Uterus (tissue), 4 donors: Measurements from ENCODE around the gene MOV10. TPM values are rescaled to one million over a fixed set of nuclear protein-coding genes. Genes with fewer than 3 reads are reported as not detected.

Experiments used
- DNase-seq, 2 donors: peaks; one replicate each; pipeline ENCODE4 v3.0.0-alpha.2; 2019 to 2020
- H3K27ac ChIP-seq, 2 donors: fragments of 200-600 bp; sonication (generic); 1 replicate in 1 of 2; 2 replicates in 1 of 2; pipeline ENCODE4 v1.5.1; 2016 to 2018
- H3K27me3 ChIP-seq, 2 donors: fragments of 200-600 bp; sonication (generic); one replicate each; pipeline ENCODE4 v1.5.1; 2018 to 2019; ENCODE audit warnings: control low read depth in 1 of 2
- H3K36me3 ChIP-seq, 2 donors: fragments of 200-600 bp; sonication (generic); one replicate each; pipeline ENCODE4 v1.5.1; 2019; ENCODE audit warnings: control low read depth in 1 of 2
- H3K4me1 ChIP-seq, 2 donors: fragments of 200-600 bp; sonication (generic); one replicate each; pipeline ENCODE4 v1.5.1; 2018 to 2019; ENCODE audit warnings: control low read depth in 1 of 2
- H3K4me3 ChIP-seq, 2 donors: fragments of 200-600 bp; sonication (generic); 1 replicate in 1 of 2; 2 replicates in 1 of 2; pipeline ENCODE4 v1.5.1; 2018 to 2019; ENCODE audit warnings: mild to moderate bottlenecking in 1 of 2
- H3K9me3 ChIP-seq, 2 donors: fragments of 200-600 bp; sonication (generic); one replicate each; pipeline ENCODE4 v1.5.1; 2019; ENCODE audit warnings: control low read depth in 1 of 2
- POLR2A ChIP-seq, 2 donors: fragments of 450-650 bp; IDR thresholded peaks; one replicate each; pipeline ENCODE4 v1.6.1; 2016; ENCODE audit warnings: antibody characterized with exemption in 2 of 2, mild to moderate bottlenecking in 1 of 2, moderate library complexity in 1 of 2
- intact Hi-C: fragments of 100-400 bp; cut with DNase I; formaldehyde crosslinking; loops from one replicate; pipeline ENCODE4 v1.15.1; 2023; ENCODE audit warnings: low total_unique reads
- total RNA-seq, 4 donors: library from RNA; depleted of rRNA in 3 of 4; stranded (reverse); fragments of >200 nt in 3 of 4; gene quantifications; one replicate each; pipeline versions ENCODE4 v1.1.0 to v1.2.4, GENCODE V29; 2014 to 2023
- TF ChIP-seq, protein P1 (sequence below), 4 experiments: fragments of 200-600 bp in 2 of 4; fragments of 450-650 bp in 2 of 4; sonication (generic) in 2 of 4; IDR thresholded peaks; one replicate each; pipeline ENCODE4 v1.5.1; 2016 to 2019; ENCODE audit warnings: antibody characterized with exemption in 4 of 4, mild to moderate bottlenecking in 2 of 4, moderate library complexity in 1 of 4
- donor health status: DM: yes; HTN: yes; CAD: no.

Gene MOV10
- 10 to 100 TPM; 10.3 to 91.9 (median 55.5) TPM for total RNA-seq

- peak; percentile 68 to 71 for DNase-seq
- Histone ChIP-seq H3K4me1 (peaks cover 0 to 4% of the 10 kb centered on the region in 2 donors), H3K9me3 (no peaks in the 10 kb centered on the region), H3K4me3 (peak within 1 kb of the TSS; percentile 66 to 82), H3K36me3 (no peaks in the 10 kb centered on the region), H3K27ac (peak within 1 kb of the TSS; percentile 94 to 96), H3K27me3 (no peaks in the 10 kb centered on the region)
- intact Hi-C loops, result no loop called here
- TF ChIP-seq, protein P1, sequence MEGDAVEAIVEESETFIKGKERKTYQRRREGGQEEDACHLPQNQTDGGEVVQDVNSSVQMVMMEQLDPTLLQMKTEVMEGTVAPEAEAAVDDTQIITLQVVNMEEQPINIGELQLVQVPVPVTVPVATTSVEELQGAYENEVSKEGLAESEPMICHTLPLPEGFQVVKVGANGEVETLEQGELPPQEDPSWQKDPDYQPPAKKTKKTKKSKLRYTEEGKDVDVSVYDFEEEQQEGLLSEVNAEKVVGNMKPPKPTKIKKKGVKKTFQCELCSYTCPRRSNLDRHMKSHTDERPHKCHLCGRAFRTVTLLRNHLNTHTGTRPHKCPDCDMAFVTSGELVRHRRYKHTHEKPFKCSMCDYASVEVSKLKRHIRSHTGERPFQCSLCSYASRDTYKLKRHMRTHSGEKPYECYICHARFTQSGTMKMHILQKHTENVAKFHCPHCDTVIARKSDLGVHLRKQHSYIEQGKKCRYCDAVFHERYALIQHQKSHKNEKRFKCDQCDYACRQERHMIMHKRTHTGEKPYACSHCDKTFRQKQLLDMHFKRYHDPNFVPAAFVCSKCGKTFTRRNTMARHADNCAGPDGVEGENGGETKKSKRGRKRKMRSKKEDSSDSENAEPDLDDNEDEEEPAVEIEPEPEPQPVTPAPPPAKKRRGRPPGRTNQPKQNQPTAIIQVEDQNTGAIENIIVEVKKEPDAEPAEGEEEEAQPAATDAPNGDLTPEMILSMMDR (IDR thresholded peaks at IDR 0.05), result no peak
- peak; percentile 4 to 13 for TF ChIP-seq POLR2A (IDR thresholded peaks at IDR 0.05)
These were observed at the start of gene MOV10 for GRCh38 chr1:112674440-112674985. TSS of gene MOV10 (plus strand) at chr1:112674659. CDS start at chr1:112674913, 254 bp downstream.

DNA sequence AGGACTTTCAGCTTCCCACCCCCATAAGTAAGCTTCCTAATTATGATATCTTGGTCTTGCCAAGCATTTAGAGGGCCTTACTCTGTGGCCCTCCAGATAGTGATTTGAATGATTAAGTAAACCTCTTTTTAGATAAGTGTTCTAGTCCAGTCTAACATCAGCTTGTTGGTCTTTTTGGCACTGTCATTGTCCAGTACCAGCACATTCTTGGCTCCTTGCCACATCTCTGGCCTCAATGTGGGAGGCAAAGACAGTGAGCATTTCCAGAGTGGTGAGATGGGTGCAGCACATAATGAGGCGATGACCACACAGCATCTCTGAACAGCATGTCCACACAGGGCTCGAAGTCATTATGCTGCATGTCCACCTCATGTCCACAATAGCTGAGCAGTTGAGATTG, 48.8 kb upstream of the MOV10 start:
- Histone ChIP-seq H3K4me1 (peaks cover 0 to 10% of the 10 kb centered on the region in 2 donors), H3K27me3 (no peaks in the 10 kb centered on the region), H3K27ac (no peak overlapping the region), H3K36me3 (no peaks in the 10 kb centered on the region), H3K4me3 (no peak overlapping the region), H3K9me3 (no peaks in the 10 kb centered on the region)
- DNase-seq, result peak in 1 of 2 donors; percentile 25
- TF ChIP-seq, protein P1 (IDR thresholded peaks at IDR 0.05), result no peak
- no peak for TF ChIP-seq POLR2A (IDR thresholded peaks at IDR 0.05)
- intact Hi-C loops, result no loop called here

GRCh38 chr1:112626193-112626592, 48.3 kb upstream of the MOV10 start:
- no peaks in the 10 kb centered on the region for H3K36me3 ChIP-seq
- DNase-seq, result no peak
- no peak overlapping the region for H3K4me3 ChIP-seq
- no peaks in the 10 kb centered on the region for H3K27me3 ChIP-seq
- intact Hi-C loops, result no loop called here
- H3K27ac ChIP-seq, result no peak overlapping the region
- H3K4me1 ChIP-seq, result peaks cover 0 to 6% of the 10 kb centered on the region in 2 donors
- TF ChIP-seq POLR2A (IDR thresholded peaks at IDR 0.05), result no peak
- TF ChIP-seq, protein P1 (IDR thresholded peaks at IDR 0.05), result no peak
- no peaks in the 10 kb centered on the region for H3K9me3 ChIP-seq

DNA sequence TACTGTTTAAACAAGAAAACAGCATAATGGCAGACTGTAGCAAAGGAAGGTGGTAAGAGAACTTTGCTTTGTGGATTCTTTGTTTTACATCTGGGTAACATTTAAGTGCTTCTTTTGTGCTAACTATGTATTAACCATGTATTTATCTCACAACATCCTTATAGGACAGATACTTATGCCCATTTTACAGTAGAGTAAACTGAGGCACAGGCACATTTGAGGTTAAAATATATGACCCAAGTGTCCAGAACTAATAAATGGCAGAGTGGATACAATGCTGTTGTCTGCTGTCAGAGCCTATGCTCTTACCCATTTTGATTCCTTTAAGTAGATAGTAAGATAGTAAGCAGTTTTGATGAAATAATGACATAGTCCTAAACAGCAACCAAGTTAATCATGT, 47.6 kb upstream of the MOV10 start:
- no peak for DNase-seq
- H3K4me1 ChIP-seq, result no peaks in the 10 kb centered on the region
- no peaks in the 10 kb centered on the region for H3K27me3 ChIP-seq
- no peak overlapping the region for H3K27ac ChIP-seq
- no peak overlapping the region for H3K4me3 ChIP-seq
- intact Hi-C loops, result no loop called here
- TF ChIP-seq, protein P1 (IDR thresholded peaks at IDR 0.05), result no peak
- no peak for TF ChIP-seq POLR2A (IDR thresholded peaks at IDR 0.05)
- no peaks in the 10 kb centered on the region for H3K36me3 ChIP-seq
- H3K9me3 ChIP-seq, result no peaks in the 10 kb centered on the region

DNA sequence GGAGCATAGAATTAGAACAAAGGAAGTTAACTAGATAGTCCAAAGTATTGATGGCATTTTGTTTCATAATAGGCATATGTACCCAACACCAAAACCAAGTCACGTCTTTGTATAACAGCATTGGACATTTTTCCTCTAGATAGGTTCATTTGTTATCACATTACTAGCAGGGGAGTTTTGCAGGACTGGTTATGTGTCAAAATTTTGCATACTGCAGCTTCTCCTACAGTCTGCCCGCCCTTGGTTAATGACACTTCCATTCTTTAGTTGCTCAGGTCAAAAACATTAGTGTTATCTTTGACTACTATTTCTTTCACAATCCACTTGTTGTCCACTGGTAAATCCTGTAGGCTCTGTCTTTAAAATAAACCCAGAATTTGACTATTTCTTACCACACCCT, 45.9 kb upstream of the MOV10 start:
- intact Hi-C loops, result no loop called here

More for the DNA sequence above, 45.9 kb upstream of the MOV10 start:
- TF ChIP-seq, protein P1 (IDR thresholded peaks at IDR 0.05), result no peak
- TF ChIP-seq POLR2A (IDR thresholded peaks at IDR 0.05), result no peak
- Histone ChIP-seq H3K4me1 (no peaks in the 10 kb centered on the region), H3K9me3 (no peaks in the 10 kb centered on the region), H3K27ac (no peak overlapping the region), H3K27me3 (no peaks in the 10 kb centered on the region), H3K36me3 (no peaks in the 10 kb centered on the region), H3K4me3 (no peak overlapping the region)
- DNase-seq, result no peak
